AG10803 (cell line): Measurements from ENCODE around the gene REN.

Experiments used
- DNase-seq: peaks from one replicate; pipeline ENCODE4 v3.0.0; 2010; ENCODE audit warnings: low read depth
- H3K4me3 ChIP-seq: 2 replicates; pipeline ENCODE4 v1.5.1; 2011; ENCODE audit warnings: mild to moderate bottlenecking, low read length, control low read depth
- CTCF ChIP-seq: conservative IDR thresholded peaks from 2 replicates; pipeline ENCODE4 v1.5.1; 2011; ENCODE audit warnings: mild to moderate bottlenecking, low read length, control low read depth, inconsistent platforms

The REN gene

GRCh38 chr1:204121840-204122555 is 44.1 kb downstream of the REN start:
- DNase-seq: no peak
- H3K4me3 ChIP-seq: no peak overlapping the region
- no peak for TF ChIP-seq CTCF

- DNase-seq: no peak
- H3K4me3 ChIP-seq: no peak overlapping the region
- TF ChIP-seq CTCF: no peak
Observed at GRCh38 chr1:204116539-204116938, 49.6 kb downstream of the REN start.

- TF ChIP-seq CTCF: no peak
- DNase-seq: no peak
- H3K4me3 ChIP-seq: no peak overlapping the region
Observed at GRCh38 chr1:204115116-204115515, 51.0 kb downstream of the REN start.

- TF ChIP-seq CTCF: no peak
- DNase-seq: no peak
- H3K4me3 ChIP-seq: no peak overlapping the region
Observed at GRCh38 chr1:204114606-204115005, 51.5 kb downstream of the REN start.

GRCh38 chr1:204113896-204114295 is 52.2 kb downstream of the REN start:
- no peak for DNase-seq
- H3K4me3 ChIP-seq: no peak overlapping the region
- no peak for TF ChIP-seq CTCF

GRCh38 chr1:204112876-204113730 is 53.0 kb downstream of the REN start:
- TF ChIP-seq CTCF: no peak

More at GRCh38 chr1:204112876-204113730, 53.0 kb downstream of the REN start:
- DNase-seq: no peak
- H3K4me3 ChIP-seq: no peak overlapping the region
